Ascending aorta (tissue), 2 donors: ENCODE results near the gene DRG1. TPM values are rescaled to one million over a fixed set of nuclear protein-coding genes. Genes with fewer than 3 reads are reported as not detected.

Experiments
- DNase-seq, 2 donors: peaks; one replicate each; pipeline ENCODE4 v3.0.0-alpha.2; 2019; ENCODE audit warnings: low spot score in 2 of 2
- H3K27ac ChIP-seq, 2 donors: fragments of 200-600 bp; sonication (generic); one replicate each; pipeline ENCODE4 v1.5.1; 2016 to 2017; ENCODE audit warnings: mild to moderate bottlenecking in 1 of 2
- H3K27me3 ChIP-seq: fragments of 200-600 bp; sonication (generic); one replicate; pipeline ENCODE4 v1.5.1; 2017
- H3K36me3 ChIP-seq, 2 donors: fragments of 200-600 bp; sonication (generic); one replicate each; pipeline ENCODE4 v1.5.1; 2016
- H3K4me1 ChIP-seq, 2 donors: fragments of 200-600 bp; sonication (generic); one replicate each; pipeline ENCODE4 v1.5.1; 2016 to 2017; ENCODE audit warnings: mild to moderate bottlenecking in 1 of 2
- H3K4me3 ChIP-seq, 2 donors: fragments of 200-600 bp; sonication (generic); one replicate each; pipeline ENCODE4 v1.5.1; 2016 to 2017; ENCODE audit warnings: mild to moderate bottlenecking in 1 of 2
- H3K9me3 ChIP-seq, 2 donors: fragments of 200-600 bp; sonication (generic); one replicate each; pipeline ENCODE4 v1.5.1; 2016
- intact Hi-C: fragments of 100-400 bp; cut with DNase I; formaldehyde crosslinking; loops from one replicate; pipeline ENCODE4 v1.15.1; 2023
- total RNA-seq: library from RNA; depleted of rRNA; stranded (reverse); fragments of >200 nt; gene quantifications from one replicate; pipeline ENCODE4 v1.1.0, GENCODE V29; 2016
- TF ChIP-seq, protein P1 (sequence below), 3 experiments: fragments of 200-600 bp in 2 of 3; fragments of 450-650 bp in 1 of 3; sonication (generic) in 2 of 3; IDR thresholded peaks; one replicate each; pipeline ENCODE4 v1.5.1; 2016 to 2019; ENCODE audit warnings: antibody characterized with exemption in 3 of 3, mild to moderate bottlenecking in 1 of 3, moderate library complexity in 1 of 3

DRG1 gene
- total RNA-seq, 1 donor from 2014 or later, result 6.9 TPM

DNA sequence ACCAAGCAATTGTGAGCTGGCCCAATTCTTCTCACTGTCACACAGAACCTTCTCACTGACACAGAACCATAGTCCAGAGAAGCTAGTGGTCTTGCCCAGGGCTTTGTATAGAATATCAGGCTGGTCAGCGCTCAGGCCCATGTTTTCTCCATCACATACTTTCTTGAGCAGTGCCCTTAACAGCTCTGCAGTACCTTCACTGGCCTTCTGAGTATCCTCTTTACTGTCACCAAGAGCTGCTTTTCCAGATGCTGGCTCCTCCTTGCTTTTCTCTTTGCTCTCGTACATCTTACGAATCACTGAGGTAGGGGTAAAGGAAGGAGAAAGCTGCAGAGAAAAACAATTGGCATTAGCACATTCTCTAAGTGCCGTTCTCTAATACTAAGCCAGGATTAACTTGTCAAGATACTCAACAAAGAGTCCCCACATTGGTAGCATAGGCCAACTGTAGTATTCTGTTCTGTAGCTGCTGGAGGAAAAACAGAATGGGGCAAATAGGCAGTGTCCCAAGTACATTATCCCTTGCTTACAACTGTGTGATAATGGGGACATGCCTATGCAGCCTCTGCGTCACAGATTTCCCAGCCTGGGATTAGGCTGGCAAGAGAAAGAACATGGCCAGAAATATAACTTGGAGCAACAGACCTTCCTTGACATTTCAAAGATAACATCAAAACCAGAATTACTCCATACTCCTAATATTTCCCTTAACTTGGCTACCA, 43.5 kb downstream of the DRG1 start:
- intact Hi-C loops, result no loop called here
- TF ChIP-seq, protein P1, sequence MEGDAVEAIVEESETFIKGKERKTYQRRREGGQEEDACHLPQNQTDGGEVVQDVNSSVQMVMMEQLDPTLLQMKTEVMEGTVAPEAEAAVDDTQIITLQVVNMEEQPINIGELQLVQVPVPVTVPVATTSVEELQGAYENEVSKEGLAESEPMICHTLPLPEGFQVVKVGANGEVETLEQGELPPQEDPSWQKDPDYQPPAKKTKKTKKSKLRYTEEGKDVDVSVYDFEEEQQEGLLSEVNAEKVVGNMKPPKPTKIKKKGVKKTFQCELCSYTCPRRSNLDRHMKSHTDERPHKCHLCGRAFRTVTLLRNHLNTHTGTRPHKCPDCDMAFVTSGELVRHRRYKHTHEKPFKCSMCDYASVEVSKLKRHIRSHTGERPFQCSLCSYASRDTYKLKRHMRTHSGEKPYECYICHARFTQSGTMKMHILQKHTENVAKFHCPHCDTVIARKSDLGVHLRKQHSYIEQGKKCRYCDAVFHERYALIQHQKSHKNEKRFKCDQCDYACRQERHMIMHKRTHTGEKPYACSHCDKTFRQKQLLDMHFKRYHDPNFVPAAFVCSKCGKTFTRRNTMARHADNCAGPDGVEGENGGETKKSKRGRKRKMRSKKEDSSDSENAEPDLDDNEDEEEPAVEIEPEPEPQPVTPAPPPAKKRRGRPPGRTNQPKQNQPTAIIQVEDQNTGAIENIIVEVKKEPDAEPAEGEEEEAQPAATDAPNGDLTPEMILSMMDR (IDR thresholded peaks at IDR 0.05), result no peak
- no peaks in the 10 kb centered on the region for H3K9me3 ChIP-seq
- peaks cover 68 to 86% of the 10 kb centered on the region in 2 donors for H3K36me3 ChIP-seq
- no peaks in the 10 kb centered on the region for H3K27me3 ChIP-seq
- H3K4me3 ChIP-seq, result no peak overlapping the region
- H3K4me1 ChIP-seq, result no peaks in the 10 kb centered on the region
- no peak overlapping the region for H3K27ac ChIP-seq
- no peak for DNase-seq

- H3K27ac ChIP-seq, result no peak overlapping the region
- H3K27me3 ChIP-seq, result no peaks in the 10 kb centered on the region
- H3K36me3 ChIP-seq, result peaks cover 72 to 86% of the 10 kb centered on the region in 2 donors
Measured at GRCh38 chr22:31443516-31443915, 44.1 kb downstream of the DRG1 start.

DNA sequence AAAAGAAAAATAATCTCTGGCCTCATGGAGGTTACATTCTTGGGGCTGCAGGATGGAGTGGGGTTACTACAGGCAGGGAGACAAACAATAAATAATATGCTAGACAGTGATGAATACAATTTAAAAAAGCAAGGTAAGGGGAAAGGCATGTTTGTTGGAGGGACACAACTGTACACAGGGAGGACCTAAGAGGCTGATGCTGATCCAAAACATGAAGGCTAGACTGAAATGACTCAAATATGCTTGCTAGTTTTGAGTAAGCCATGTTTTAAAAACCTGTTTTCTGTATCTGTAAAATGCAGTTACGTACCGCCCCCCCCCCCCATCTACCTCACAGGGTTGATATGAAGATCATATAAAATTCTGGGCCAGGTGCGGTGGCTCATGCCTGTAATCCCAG, 46.2 kb downstream of the DRG1 start:
- Histone ChIP-seq H3K36me3 (peaks cover 61 to 71% of the 10 kb centered on the region in 2 donors), H3K4me3 (no peak overlapping the region), H3K27ac (no peak overlapping the region), H3K27me3 (no peaks in the 10 kb centered on the region), H3K4me1 (no peaks in the 10 kb centered on the region), H3K9me3 (no peaks in the 10 kb centered on the region)
- TF ChIP-seq, protein P1 (IDR thresholded peaks at IDR 0.05), result no peak
- no peak for DNase-seq
- intact Hi-C loops, result no loop called here

More at GRCh38 chr22:31443516-31443915, 44.1 kb downstream of the DRG1 start:
- Histone ChIP-seq H3K4me1 (no peaks in the 10 kb centered on the region), H3K9me3 (no peaks in the 10 kb centered on the region), H3K4me3 (no peak overlapping the region)
- intact Hi-C loops, result no loop called here
- DNase-seq, result no peak
- TF ChIP-seq, protein P1 (IDR thresholded peaks at IDR 0.05), result no peak

DNA sequence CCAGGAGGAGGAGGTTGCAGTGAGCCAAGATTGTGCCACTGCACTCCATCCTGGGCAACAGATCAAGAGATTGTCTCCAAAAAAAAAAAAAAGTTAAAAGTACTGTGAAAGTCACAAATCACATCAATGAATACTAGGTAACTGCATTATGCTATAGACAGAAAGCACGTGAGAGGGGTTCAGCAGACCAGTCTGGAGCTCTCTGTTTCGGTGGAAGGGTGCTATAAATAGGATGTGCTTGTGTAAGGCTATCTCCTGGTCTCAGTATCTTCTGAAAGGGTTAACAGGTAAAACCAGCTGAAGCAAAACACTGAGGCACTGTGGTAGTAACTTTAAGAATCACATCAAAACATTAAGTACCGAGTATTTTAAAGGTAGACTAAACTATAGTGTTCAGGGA, 46.8 kb downstream of the DRG1 start:
- H3K9me3 ChIP-seq, result no peaks in the 10 kb centered on the region
- intact Hi-C loops, result no loop called here
- no peak overlapping the region for H3K4me3 ChIP-seq
- peaks cover 55 to 65% of the 10 kb centered on the region in 2 donors for H3K36me3 ChIP-seq
- H3K4me1 ChIP-seq, result no peaks in the 10 kb centered on the region
- no peak overlapping the region for H3K27ac ChIP-seq
- H3K27me3 ChIP-seq, result no peaks in the 10 kb centered on the region
- no peak for DNase-seq
- TF ChIP-seq, protein P1 (IDR thresholded peaks at IDR 0.05), result no peak

DNA sequence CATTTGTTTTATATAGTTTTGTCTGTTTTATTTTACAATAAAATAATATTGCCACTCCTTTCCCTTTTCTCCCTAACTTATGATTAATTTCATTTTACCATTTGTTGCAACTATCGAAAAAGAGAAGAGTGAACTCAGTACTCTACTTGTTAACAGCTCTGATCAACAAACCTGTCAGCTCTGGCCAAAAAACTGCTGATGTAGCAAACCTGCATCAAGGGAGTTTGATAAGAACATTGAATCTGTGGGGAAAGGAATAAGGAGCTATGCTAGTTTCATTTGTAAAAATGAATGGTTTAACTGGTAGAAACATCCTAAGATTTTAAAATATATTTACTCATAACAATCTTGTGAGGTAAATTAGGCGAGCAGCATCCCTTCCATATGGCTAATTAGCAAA, 47.4 kb downstream of the DRG1 start:
- Histone ChIP-seq H3K36me3 (peaks cover 52 to 59% of the 10 kb centered on the region in 2 donors), H3K4me3 (no peak overlapping the region), H3K27ac (no peak overlapping the region), H3K4me1 (no peaks in the 10 kb centered on the region), H3K9me3 (no peaks in the 10 kb centered on the region), H3K27me3 (no peaks in the 10 kb centered on the region)
- TF ChIP-seq, protein P1 (IDR thresholded peaks at IDR 0.05), result no peak
- no peak for DNase-seq
- intact Hi-C loops, result no loop called here
